ENCODE data around the gene SEMA4G.

Gene SEMA4G

GRCh38 chr10:101014966-101015581, 45.8 kb downstream of the SEMA4G start:
- TF ChIP-seq CTCF (IDR thresholded peaks at IDR 0.05; ENCODE audit: low read depth, low read length), result no peak
- no peak for DNase-seq
- no peaks in the 10 kb centered on the region for H3K36me3 ChIP-seq
- no peaks in the 10 kb centered on the region for H3K9me3 ChIP-seq
- H3K27me3 ChIP-seq, result no peaks in the 10 kb centered on the region
- peaks cover 8% of the 10 kb centered on the region for H3K4me1 ChIP-seq
- H3K4me3 ChIP-seq (ENCODE audit: low read depth, low read length), result no peak overlapping the region

- no peaks in the 10 kb centered on the region for H3K36me3 ChIP-seq
- H3K9me3 ChIP-seq, result no peaks in the 10 kb centered on the region
- TF ChIP-seq CTCF (IDR thresholded peaks at IDR 0.05; ENCODE audit: low read depth, low read length), result no peak
- no peak overlapping the region for H3K4me3 ChIP-seq (ENCODE audit: low read depth, low read length)
- DNase-seq, result no peak
- peaks cover 8% of the 10 kb centered on the region for H3K4me1 ChIP-seq
- no peaks in the 10 kb centered on the region for H3K27me3 ChIP-seq
These were observed 46.3 kb downstream of the SEMA4G start for GRCh38 chr10:101015582-101015973.

- no peaks in the 10 kb centered on the region for H3K27me3 ChIP-seq
These were observed 47.5 kb downstream of the SEMA4G start for GRCh38 chr10:101016814-101017213.

GRCh38 chr10:101018118-101018599, 48.9 kb downstream of the SEMA4G start:
- peaks cover 6% of the 10 kb centered on the region for H3K4me1 ChIP-seq
- TF ChIP-seq CTCF (IDR thresholded peaks at IDR 0.05; ENCODE audit: low read depth, low read length), result no peak
- no peak for DNase-seq
- no peaks in the 10 kb centered on the region for H3K27me3 ChIP-seq
- H3K4me3 ChIP-seq (ENCODE audit: low read depth, low read length), result no peak overlapping the region
- no peaks in the 10 kb centered on the region for H3K36me3 ChIP-seq
- no peaks in the 10 kb centered on the region for H3K9me3 ChIP-seq

More at GRCh38 chr10:101016814-101017213, 47.5 kb downstream of the SEMA4G start:
- no peak for TF ChIP-seq CTCF (IDR thresholded peaks at IDR 0.05; ENCODE audit: low read depth, low read length)
- DNase-seq, result no peak
- H3K9me3 ChIP-seq, result no peaks in the 10 kb centered on the region
- H3K4me1 ChIP-seq, result peaks cover 8% of the 10 kb centered on the region
- H3K4me3 ChIP-seq (ENCODE audit: low read depth, low read length), result no peak overlapping the region
- no peaks in the 10 kb centered on the region for H3K36me3 ChIP-seq

GRCh38 chr10:101018600-101019439, 49.5 kb downstream of the SEMA4G start:
- peak; percentile 93 for DNase-seq
- TF ChIP-seq CTCF (IDR thresholded peaks at IDR 0.05; ENCODE audit: low read depth, low read length), result peak; percentile 76
- H3K9me3 ChIP-seq, result no peaks in the 10 kb centered on the region
- H3K36me3 ChIP-seq, result no peaks in the 10 kb centered on the region
- peaks cover 3% of the 10 kb centered on the region; the same call in 1 of the 2 replicates for H3K4me1 ChIP-seq
- H3K27me3 ChIP-seq, result no peaks in the 10 kb centered on the region
- H3K4me3 ChIP-seq (ENCODE audit: low read depth, low read length), result no peak overlapping the region

All from BE2C (cell line).